HepG2 (cell line): ENCODE results near the gene POU3F3.

Experiments used
- CEBPB ChIP-seq: IDR thresholded peaks from 2 replicates; pipeline ENCODE4 v1.6.1; 2011; ENCODE audit warnings: low read depth, low read length, improper control_type of control experiment, borderline replicate concordance
- REST ChIP-seq, 2 experiments: IDR thresholded peaks; 2 replicates each; pipeline ENCODE4 v1.6.1; 2011 to 2012; ENCODE audit warnings: low read length in 2 of 2, borderline replicate concordance in 1 of 2, low read depth in 1 of 2, mild to moderate bottlenecking in 1 of 2, moderate library complexity in 1 of 2
- ZNF543 ChIP-seq: sonication (generic); formaldehyde crosslinking; IDR thresholded peaks from 2 replicates; pipeline ENCODE4 v1.4.0; 2020; ENCODE audit warnings: mild to moderate bottlenecking, missing genetic modification reagents
- TF ChIP-seq, protein P1 (sequence below): sonication (generic); formaldehyde crosslinking; IDR thresholded peaks from 2 replicates; pipeline ENCODE4 v1.4.0; 2020; ENCODE audit warnings: missing genetic modification reagents, borderline replicate concordance
- TF ChIP-seq, protein P2 (sequence below): sonication (generic); formaldehyde crosslinking; IDR thresholded peaks from 2 replicates; pipeline ENCODE4 v1.4.0; 2020; ENCODE audit warnings: missing genetic modification reagents, borderline replicate concordance

DNA sequence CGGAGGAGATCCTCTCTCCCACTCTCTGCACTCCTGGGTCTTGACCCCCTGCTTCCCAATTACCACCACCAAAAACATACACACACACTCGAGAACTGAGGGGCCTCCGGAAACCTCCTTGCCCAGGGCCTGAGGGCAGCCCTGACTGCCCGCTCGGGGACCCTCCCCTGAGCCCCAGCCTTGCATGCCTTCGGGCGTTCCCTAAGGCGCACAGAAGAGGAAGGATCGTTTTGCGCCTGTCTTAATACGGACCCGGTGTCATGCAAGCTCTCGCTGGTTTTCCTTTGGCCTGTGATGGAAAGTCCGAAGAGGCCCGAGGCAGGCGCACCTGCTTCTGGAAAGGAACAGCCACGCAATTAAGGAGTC is 19.8 kb downstream of the POU3F3 start:
- no peak for TF ChIP-seq ZNF543 (CRISPR knock-in tag)
- TF ChIP-seq REST (IDR thresholded peaks at IDR 0.05; ENCODE audit: borderline replicate concordance in 1 of 2, low read depth in 1 of 2, low read length in 2 of 2) = no peak
- TF ChIP-seq, protein P1, sequence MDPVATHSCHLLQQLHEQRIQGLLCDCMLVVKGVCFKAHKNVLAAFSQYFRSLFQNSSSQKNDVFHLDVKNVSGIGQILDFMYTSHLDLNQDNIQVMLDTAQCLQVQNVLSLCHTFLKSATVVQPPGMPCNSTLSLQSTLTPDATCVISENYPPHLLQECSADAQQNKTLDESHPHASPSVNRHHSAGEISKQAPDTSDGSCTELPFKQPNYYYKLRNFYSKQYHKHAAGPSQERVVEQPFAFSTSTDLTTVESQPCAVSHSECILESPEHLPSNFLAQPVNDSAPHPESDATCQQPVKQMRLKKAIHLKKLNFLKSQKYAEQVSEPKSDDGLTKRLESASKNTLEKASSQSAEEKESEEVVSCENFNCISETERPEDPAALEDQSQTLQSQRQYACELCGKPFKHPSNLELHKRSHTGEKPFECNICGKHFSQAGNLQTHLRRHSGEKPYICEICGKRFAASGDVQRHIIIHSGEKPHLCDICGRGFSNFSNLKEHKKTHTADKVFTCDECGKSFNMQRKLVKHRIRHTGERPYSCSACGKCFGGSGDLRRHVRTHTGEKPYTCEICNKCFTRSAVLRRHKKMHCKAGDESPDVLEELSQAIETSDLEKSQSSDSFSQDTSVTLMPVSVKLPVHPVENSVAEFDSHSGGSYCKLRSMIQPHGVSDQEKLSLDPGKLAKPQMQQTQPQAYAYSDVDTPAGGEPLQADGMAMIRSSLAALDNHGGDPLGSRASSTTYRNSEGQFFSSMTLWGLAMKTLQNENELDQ (CRISPR knock-in tag) = no peak
- TF ChIP-seq, protein P2, sequence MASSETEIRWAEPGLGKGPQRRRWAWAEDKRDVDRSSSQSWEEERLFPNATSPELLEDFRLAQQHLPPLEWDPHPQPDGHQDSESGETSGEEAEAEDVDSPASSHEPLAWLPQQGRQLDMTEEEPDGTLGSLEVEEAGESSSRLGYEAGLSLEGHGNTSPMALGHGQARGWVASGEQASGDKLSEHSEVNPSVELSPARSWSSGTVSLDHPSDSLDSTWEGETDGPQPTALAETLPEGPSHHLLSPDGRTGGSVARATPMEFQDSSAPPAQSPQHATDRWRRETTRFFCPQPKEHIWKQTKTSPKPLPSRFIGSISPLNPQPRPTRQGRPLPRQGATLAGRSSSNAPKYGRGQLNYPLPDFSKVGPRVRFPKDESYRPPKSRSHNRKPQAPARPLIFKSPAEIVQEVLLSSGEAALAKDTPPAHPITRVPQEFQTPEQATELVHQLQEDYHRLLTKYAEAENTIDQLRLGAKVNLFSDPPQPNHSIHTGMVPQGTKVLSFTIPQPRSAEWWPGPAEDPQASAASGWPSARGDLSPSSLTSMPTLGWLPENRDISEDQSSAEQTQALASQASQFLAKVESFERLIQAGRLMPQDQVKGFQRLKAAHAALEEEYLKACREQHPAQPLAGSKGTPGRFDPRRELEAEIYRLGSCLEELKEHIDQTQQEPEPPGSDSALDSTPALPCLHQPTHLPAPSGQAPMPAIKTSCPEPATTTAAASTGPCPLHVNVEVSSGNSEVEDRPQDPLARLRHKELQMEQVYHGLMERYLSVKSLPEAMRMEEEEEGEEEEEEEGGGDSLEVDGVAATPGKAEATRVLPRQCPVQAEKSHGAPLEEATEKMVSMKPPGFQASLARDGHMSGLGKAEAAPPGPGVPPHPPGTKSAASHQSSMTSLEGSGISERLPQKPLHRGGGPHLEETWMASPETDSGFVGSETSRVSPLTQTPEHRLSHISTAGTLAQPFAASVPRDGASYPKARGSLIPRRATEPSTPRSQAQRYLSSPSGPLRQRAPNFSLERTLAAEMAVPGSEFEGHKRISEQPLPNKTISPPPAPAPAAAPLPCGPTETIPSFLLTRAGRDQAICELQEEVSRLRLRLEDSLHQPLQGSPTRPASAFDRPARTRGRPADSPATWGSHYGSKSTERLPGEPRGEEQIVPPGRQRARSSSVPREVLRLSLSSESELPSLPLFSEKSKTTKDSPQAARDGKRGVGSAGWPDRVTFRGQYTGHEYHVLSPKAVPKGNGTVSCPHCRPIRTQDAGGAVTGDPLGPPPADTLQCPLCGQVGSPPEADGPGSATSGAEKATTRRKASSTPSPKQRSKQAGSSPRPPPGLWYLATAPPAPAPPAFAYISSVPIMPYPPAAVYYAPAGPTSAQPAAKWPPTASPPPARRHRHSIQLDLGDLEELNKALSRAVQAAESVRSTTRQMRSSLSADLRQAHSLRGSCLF (CRISPR knock-in tag) = no peak
- TF ChIP-seq CEBPB = no peak
